Activated naive CD8-positive, alpha-beta T cell treated with anti-CD3 and anti-CD28 coated beads, Interleukin-2, amount 50 U/mL, for 16 hours (primary cell): ENCODE results near the gene ZNF689.
A peak's percentile ranks its signal among the peaks of the same experiment; 100 is the strongest.
"Not testable (repeated sequence)": the region's sequence is repeated elsewhere in the genome, so short reads cannot be mapped to it uniquely, and the experiment has no call there.

Experiments
- DNase-seq: peaks from one replicate; pipeline ENCODE4 v3.0.0-alpha.2; 2020; ENCODE audit warnings: low read depth, low spot score

ZNF689 gene

GRCh38 chr16:30609926-30610839 lies at the start of gene ZNF689:
ZNF689 (minus strand) TSS chr16:30610389; CDS start chr16:30610041, 348 bp downstream.
- peak; percentile 85 for DNase-seq

- DNase-seq = no peak
These were observed 48.7 kb upstream of the ZNF689 start for GRCh38 chr16:30658731-30659506.

GRCh38 chr16:30657866-30658730 lies 47.9 kb upstream of the ZNF689 start, which contains the start of gene FBRS:
FBRS (plus strand) TSS chr16:30658431; CDS start chr16:30659519, 1,088 bp downstream.
- DNase-seq = peak; percentile 100

GRCh38 chr16:30656974-30657865 lies 47.0 kb upstream of the ZNF689 start:
- DNase-seq = no peak

GRCh38 chr16:30656388-30656787 lies 46.2 kb upstream of the ZNF689 start:
- no peak for DNase-seq

- DNase-seq = no peak
These were observed 45.7 kb upstream of the ZNF689 start for GRCh38 chr16:30655815-30656347.

GRCh38 chr16:30654856-30655255 lies 44.7 kb upstream of the ZNF689 start:
- DNase-seq = no peak

- no peak for DNase-seq
These were observed 42.5 kb upstream of the ZNF689 start for GRCh38 chr16:30652718-30653117.

GRCh38 chr16:30652005-30652296 lies 41.8 kb upstream of the ZNF689 start:
- no peak for DNase-seq

GRCh38 chr16:30651124-30652004 lies 41.2 kb upstream of the ZNF689 start:
- DNase-seq = peak; percentile 55

- DNase-seq = peak; percentile 96
These were observed 40.4 kb upstream of the ZNF689 start, which contains the start of gene PRR14 for GRCh38 chr16:30650369-30651123. PRR14 (plus strand) TSS chr16:30650960; CDS start chr16:30651646, 686 bp downstream.

- DNase-seq = no peak
These were observed 39.7 kb upstream of the ZNF689 start for GRCh38 chr16:30649725-30650368.

GRCh38 chr16:30647274-30647571 lies 37.0 kb upstream of the ZNF689 start:
- DNase-seq = no peak

GRCh38 chr16:30645727-30646126 lies 35.5 kb upstream of the ZNF689 start:
- DNase-seq = no peak

GRCh38 chr16:30644334-30644830 lies 34.2 kb upstream of the ZNF689 start:
- no peak for DNase-seq

- DNase-seq = no peak
These were observed 31.3 kb upstream of the ZNF689 start for GRCh38 chr16:30641378-30641982.

GRCh38 chr16:30637944-30638343 lies 27.8 kb upstream of the ZNF689 start:
- no peak for DNase-seq

- DNase-seq = not testable (repeated sequence)
These were observed 26.9 kb upstream of the ZNF689 start for GRCh38 chr16:30637139-30637538.
